ENCODE results near the gene GAREM1. TPM values are rescaled to one million over a fixed set of nuclear protein-coding genes. Genes with fewer than 3 reads are reported as not detected.

GAREM1 gene
- total and polyA plus RNA-seq, 4 donors, result 1.5 to 7.5 (median 2.0) TPM

DNA sequence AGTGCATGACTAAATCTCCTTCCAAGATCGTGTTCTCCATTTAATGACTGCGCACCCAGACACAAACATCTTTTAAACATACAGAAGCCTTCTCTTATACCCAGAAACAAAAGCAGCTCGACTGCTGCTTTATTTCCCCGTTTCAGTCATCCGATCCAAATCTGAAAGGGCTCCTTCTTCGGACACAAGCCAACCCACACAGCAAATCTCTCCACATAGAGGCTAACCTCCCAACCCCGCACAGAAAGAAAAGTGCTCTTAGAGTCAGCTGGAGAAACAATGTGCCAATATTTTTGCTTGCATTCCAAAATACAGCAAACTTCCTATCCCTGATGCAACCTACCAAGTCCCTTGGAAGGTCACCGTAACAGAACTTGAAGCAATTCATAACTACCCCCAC lies 29.1 kb downstream of the GAREM1 start (continued):
- TF ChIP-seq, protein P1, sequence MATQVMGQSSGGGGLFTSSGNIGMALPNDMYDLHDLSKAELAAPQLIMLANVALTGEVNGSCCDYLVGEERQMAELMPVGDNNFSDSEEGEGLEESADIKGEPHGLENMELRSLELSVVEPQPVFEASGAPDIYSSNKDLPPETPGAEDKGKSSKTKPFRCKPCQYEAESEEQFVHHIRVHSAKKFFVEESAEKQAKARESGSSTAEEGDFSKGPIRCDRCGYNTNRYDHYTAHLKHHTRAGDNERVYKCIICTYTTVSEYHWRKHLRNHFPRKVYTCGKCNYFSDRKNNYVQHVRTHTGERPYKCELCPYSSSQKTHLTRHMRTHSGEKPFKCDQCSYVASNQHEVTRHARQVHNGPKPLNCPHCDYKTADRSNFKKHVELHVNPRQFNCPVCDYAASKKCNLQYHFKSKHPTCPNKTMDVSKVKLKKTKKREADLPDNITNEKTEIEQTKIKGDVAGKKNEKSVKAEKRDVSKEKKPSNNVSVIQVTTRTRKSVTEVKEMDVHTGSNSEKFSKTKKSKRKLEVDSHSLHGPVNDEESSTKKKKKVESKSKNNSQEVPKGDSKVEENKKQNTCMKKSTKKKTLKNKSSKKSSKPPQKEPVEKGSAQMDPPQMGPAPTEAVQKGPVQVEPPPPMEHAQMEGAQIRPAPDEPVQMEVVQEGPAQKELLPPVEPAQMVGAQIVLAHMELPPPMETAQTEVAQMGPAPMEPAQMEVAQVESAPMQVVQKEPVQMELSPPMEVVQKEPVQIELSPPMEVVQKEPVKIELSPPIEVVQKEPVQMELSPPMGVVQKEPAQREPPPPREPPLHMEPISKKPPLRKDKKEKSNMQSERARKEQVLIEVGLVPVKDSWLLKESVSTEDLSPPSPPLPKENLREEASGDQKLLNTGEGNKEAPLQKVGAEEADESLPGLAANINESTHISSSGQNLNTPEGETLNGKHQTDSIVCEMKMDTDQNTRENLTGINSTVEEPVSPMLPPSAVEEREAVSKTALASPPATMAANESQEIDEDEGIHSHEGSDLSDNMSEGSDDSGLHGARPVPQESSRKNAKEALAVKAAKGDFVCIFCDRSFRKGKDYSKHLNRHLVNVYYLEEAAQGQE (IDR thresholded peaks at IDR 0.05), result no peak

DNA sequence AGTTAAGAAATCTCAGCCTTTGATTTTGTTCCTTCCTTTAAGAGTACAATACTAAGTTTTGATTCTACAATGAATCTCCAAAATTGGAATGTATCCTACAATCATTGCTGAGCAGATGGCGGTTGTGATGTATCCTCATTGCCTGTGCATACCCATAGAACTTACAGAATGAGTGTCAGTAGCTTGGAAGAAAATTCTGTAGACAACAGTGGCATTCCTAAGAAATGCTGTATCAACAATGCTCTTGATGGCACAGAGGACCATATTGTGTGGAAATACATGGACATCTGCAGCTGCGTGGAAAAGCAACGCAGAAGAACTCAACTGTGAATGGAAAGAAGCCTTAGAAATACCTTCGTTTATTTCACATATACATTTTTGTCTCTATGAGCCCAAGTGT lies 30.2 kb downstream of the GAREM1 start:
- Histone ChIP-seq H3K27ac (ENCODE audit: low read depth in 1 of 2, low read length in 2 of 2) (no peak overlapping the region), H3K9me3 (ENCODE audit: control insufficient read depth in 4 of 4, low read length in 3 of 4) (no peaks in the 10 kb centered on the region), H3K27me3 (ENCODE audit: control insufficient read depth in 4 of 4, insufficient read depth in 4 of 4, low read length in 3 of 4) (no peaks in the 10 kb centered on the region), H3K9ac (ENCODE audit: low read depth in 1 of 2, low read length in 2 of 2) (no peak overlapping the region), H3K4me1 (ENCODE audit: control insufficient read depth in 4 of 4, insufficient read depth in 4 of 4, low read length in 3 of 4) (peaks cover 3 to 35% (median 13%) of the 10 kb centered on the region in 4 donors), H3K4me3 (ENCODE audit: low read depth in 1 of 3, low read length in 3 of 3) (no peak overlapping the region), H3K36me3 (ENCODE audit: control insufficient read depth in 4 of 4, insufficient read depth in 3 of 4, low read depth in 1 of 4, low read length in 3 of 4) (no peaks in the 10 kb centered on the region)
- no peak for DNase-seq (ENCODE audit: low spot score)
- 95% methylated on average over 4 of the region's 4 CpGs for WGBS
- TF ChIP-seq YY1 (IDR thresholded peaks at IDR 0.05), result no peak
- TF ChIP-seq, protein P1 (IDR thresholded peaks at IDR 0.05), result no peak
- no peak for TF ChIP-seq SP1 (IDR thresholded peaks at IDR 0.05)
- TF ChIP-seq, protein P2, sequence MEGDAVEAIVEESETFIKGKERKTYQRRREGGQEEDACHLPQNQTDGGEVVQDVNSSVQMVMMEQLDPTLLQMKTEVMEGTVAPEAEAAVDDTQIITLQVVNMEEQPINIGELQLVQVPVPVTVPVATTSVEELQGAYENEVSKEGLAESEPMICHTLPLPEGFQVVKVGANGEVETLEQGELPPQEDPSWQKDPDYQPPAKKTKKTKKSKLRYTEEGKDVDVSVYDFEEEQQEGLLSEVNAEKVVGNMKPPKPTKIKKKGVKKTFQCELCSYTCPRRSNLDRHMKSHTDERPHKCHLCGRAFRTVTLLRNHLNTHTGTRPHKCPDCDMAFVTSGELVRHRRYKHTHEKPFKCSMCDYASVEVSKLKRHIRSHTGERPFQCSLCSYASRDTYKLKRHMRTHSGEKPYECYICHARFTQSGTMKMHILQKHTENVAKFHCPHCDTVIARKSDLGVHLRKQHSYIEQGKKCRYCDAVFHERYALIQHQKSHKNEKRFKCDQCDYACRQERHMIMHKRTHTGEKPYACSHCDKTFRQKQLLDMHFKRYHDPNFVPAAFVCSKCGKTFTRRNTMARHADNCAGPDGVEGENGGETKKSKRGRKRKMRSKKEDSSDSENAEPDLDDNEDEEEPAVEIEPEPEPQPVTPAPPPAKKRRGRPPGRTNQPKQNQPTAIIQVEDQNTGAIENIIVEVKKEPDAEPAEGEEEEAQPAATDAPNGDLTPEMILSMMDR (IDR thresholded peaks at IDR 0.05; ENCODE audit: low read depth, low read length, missing input control), result no peak
- no peak for TF ChIP-seq TAF1 (conservative IDR thresholded peaks at IDR 0.05)
- no peak for TF ChIP-seq FOXA2 (IDR thresholded peaks at IDR 0.05)
- TF ChIP-seq RXRA (IDR thresholded peaks at IDR 0.05), result no peak
- TF ChIP-seq RAD21 (IDR thresholded peaks at IDR 0.05), result no peak
- no peak for TF ChIP-seq JUND (IDR thresholded peaks at IDR 0.05)
- TF ChIP-seq HNF4A (conservative IDR thresholded peaks at IDR 0.05), result no peak
- TF ChIP-seq NR2F2 (IDR thresholded peaks at IDR 0.05), result no peak
- no peak for TF ChIP-seq FOXA1 (IDR thresholded peaks at IDR 0.05)
- TF ChIP-seq, protein P3, sequence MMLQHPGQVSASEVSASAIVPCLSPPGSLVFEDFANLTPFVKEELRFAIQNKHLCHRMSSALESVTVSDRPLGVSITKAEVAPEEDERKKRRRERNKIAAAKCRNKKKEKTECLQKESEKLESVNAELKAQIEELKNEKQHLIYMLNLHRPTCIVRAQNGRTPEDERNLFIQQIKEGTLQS (IDR thresholded peaks at IDR 0.05), result no peak
- TF ChIP-seq, protein P4, sequence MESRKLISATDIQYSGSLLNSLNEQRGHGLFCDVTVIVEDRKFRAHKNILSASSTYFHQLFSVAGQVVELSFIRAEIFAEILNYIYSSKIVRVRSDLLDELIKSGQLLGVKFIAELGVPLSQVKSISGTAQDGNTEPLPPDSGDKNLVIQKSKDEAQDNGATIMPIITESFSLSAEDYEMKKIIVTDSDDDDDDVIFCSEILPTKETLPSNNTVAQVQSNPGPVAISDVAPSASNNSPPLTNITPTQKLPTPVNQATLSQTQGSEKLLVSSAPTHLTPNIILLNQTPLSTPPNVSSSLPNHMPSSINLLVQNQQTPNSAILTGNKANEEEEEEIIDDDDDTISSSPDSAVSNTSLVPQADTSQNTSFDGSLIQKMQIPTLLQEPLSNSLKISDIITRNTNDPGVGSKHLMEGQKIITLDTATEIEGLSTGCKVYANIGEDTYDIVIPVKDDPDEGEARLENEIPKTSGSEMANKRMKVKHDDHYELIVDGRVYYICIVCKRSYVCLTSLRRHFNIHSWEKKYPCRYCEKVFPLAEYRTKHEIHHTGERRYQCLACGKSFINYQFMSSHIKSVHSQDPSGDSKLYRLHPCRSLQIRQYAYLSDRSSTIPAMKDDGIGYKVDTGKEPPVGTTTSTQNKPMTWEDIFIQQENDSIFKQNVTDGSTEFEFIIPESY (IDR thresholded peaks at IDR 0.05), result no peak
- TF ChIP-seq, protein P5, sequence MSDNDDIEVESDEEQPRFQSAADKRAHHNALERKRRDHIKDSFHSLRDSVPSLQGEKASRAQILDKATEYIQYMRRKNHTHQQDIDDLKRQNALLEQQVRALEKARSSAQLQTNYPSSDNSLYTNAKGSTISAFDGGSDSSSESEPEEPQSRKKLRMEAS (IDR thresholded peaks at IDR 0.05), result no peak
- TF ChIP-seq GABPA (IDR thresholded peaks at IDR 0.05 in 1 of 2, conservative IDR thresholded peaks at IDR 0.05 in 1 of 2), result no peak
- TF ChIP-seq EGR1 (IDR thresholded peaks at IDR 0.05; ENCODE audit: low read depth in 2 of 2), result no peak
- TF ChIP-seq HNF4G (IDR thresholded peaks at IDR 0.05), result no peak
